ENCODE measurements around the gene DLL4. TPM values are rescaled to one million over a fixed set of nuclear protein-coding genes. Genes with fewer than 3 reads are reported as not detected.

The DLL4 gene
- total and polyA plus RNA-seq, 4 donors = 11.8 to 31.8 (median 17.1) TPM

DNA sequence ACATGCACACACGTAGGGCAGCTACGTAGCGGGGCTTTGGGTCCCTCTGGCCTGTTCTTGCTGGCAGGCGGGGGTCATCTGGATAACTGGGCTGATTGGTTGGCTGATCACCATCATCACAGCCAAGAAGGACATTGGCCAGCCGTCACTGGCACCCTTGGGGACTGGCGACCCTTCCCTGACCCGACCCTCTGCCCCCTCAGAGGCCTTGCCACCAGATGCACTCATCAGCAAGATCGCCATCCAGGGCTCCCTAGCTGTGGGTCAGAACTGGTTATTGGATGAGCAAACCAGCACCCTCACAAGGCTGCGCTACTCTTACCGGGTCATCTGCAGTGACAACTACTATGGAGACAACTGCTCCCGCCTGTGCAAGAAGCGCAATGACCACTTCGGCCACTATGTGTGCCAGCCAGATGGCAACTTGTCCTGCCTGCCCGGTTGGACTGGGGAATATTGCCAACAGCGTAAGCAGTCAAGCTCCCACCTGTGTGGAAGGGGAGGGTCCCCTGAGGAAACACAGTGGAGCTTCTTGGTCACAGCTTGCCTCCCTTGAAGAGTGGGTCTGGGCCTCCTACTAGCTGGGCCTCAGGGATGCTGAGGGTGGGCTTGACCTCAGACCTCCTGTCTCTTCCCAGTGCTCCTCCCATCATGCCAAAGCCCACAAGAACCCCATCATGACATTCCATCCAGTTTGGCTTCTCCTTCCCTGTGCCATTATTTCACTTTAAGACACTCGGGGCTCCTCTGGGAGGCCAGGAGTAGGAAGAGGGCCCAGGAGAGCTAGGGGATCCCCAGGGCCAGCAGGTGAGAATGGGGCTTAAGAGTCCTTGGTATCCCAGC is 2.4 kb downstream of the DLL4 start:
- TF ChIP-seq, protein P1, sequence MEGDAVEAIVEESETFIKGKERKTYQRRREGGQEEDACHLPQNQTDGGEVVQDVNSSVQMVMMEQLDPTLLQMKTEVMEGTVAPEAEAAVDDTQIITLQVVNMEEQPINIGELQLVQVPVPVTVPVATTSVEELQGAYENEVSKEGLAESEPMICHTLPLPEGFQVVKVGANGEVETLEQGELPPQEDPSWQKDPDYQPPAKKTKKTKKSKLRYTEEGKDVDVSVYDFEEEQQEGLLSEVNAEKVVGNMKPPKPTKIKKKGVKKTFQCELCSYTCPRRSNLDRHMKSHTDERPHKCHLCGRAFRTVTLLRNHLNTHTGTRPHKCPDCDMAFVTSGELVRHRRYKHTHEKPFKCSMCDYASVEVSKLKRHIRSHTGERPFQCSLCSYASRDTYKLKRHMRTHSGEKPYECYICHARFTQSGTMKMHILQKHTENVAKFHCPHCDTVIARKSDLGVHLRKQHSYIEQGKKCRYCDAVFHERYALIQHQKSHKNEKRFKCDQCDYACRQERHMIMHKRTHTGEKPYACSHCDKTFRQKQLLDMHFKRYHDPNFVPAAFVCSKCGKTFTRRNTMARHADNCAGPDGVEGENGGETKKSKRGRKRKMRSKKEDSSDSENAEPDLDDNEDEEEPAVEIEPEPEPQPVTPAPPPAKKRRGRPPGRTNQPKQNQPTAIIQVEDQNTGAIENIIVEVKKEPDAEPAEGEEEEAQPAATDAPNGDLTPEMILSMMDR (IDR thresholded peaks at IDR 0.05; ENCODE audit: control extremely low read depth, extremely low read depth) = no peak
- Histone ChIP-seq H3K4me1 (ENCODE audit: control insufficient read depth in 5 of 5, insufficient read depth in 5 of 5, low read length in 5 of 5) (peaks cover 0 to 40% (median 33%) of the 10 kb centered on the region in 5 donors), H3K27ac (ENCODE audit: low read depth in 1 of 2, low read length in 1 of 2) (peak overlapping the region; percentile 3 to 55), H3K27me3 (ENCODE audit: control insufficient read depth in 3 of 3, insufficient read depth in 3 of 3, low read length in 2 of 3) (peaks cover 0 to 35% (median 32%) of the 10 kb centered on the region in 3 donors), H3K4me3 (peak overlapping the region; percentile 69), H3K9me3 (ENCODE audit: control insufficient read depth in 4 of 4, insufficient read depth in 3 of 4, low read length in 3 of 4) (no peaks in the 10 kb centered on the region), H3K9ac (ENCODE audit: insufficient read depth in 1 of 2, low read length in 2 of 2) (no peak overlapping the region), H3K36me3 (ENCODE audit: control insufficient read depth in 4 of 4, insufficient read depth in 4 of 4, low read length in 4 of 4) (peaks cover 0 to 18% (median 0%) of the 10 kb centered on the region in 4 donors)
- ATAC-seq (ENCODE audit: insufficient read depth, low FRiP score) = no peak
- DNase-seq = no peak
- 55 to 75% methylated on average over 16 of the region's 16 CpGs for WGBS, 2 donors

DNA sequence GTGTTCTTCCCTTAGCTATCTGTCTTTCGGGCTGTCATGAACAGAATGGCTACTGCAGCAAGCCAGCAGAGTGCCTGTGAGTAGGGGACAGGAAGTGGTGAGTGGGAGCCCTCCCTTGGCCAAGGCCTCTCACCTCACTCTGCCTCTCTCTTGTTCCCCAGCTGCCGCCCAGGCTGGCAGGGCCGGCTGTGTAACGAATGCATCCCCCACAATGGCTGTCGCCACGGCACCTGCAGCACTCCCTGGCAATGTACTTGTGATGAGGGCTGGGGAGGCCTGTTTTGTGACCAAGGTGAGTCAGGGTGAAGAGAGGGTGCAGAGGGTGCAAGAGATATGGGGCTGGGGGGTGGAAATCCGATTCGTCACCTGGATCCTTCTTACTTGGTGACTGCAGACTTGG is 3.0 kb downstream of the DLL4 start:
- H3K27ac ChIP-seq (ENCODE audit: low read depth in 1 of 2, low read length in 1 of 2) = peak overlapping the region in 1 of 2 donors; percentile 55
- peaks cover 0 to 19% (median 0%) of the 10 kb centered on the region in 4 donors for H3K36me3 ChIP-seq (ENCODE audit: control insufficient read depth in 4 of 4, insufficient read depth in 4 of 4, low read length in 4 of 4)
- DNase-seq (peak in 1 of 3 donors; percentile 39), ATAC-seq (ENCODE audit: insufficient read depth, low FRiP score) (no peak)
- TF ChIP-seq, protein P1 (IDR thresholded peaks at IDR 0.05; ENCODE audit: control extremely low read depth, extremely low read depth) = no peak
- peaks cover 0 to 29% (median 26%) of the 10 kb centered on the region in 3 donors for H3K27me3 ChIP-seq (ENCODE audit: control insufficient read depth in 3 of 3, insufficient read depth in 3 of 3, low read length in 2 of 3)
- peaks cover 0 to 36% (median 30%) of the 10 kb centered on the region in 5 donors for H3K4me1 ChIP-seq (ENCODE audit: control insufficient read depth in 5 of 5, insufficient read depth in 5 of 5, low read length in 5 of 5)
- H3K9ac ChIP-seq (ENCODE audit: insufficient read depth in 1 of 2, low read length in 2 of 2) = no peak overlapping the region
- H3K4me3 ChIP-seq = peak overlapping the region; percentile 69
- H3K9me3 ChIP-seq (ENCODE audit: control insufficient read depth in 4 of 4, insufficient read depth in 3 of 4, low read length in 3 of 4) = no peaks in the 10 kb centered on the region
- WGBS, 2 donors = 31 to 36% methylated on average over 8 of the region's 8 CpGs

DNA sequence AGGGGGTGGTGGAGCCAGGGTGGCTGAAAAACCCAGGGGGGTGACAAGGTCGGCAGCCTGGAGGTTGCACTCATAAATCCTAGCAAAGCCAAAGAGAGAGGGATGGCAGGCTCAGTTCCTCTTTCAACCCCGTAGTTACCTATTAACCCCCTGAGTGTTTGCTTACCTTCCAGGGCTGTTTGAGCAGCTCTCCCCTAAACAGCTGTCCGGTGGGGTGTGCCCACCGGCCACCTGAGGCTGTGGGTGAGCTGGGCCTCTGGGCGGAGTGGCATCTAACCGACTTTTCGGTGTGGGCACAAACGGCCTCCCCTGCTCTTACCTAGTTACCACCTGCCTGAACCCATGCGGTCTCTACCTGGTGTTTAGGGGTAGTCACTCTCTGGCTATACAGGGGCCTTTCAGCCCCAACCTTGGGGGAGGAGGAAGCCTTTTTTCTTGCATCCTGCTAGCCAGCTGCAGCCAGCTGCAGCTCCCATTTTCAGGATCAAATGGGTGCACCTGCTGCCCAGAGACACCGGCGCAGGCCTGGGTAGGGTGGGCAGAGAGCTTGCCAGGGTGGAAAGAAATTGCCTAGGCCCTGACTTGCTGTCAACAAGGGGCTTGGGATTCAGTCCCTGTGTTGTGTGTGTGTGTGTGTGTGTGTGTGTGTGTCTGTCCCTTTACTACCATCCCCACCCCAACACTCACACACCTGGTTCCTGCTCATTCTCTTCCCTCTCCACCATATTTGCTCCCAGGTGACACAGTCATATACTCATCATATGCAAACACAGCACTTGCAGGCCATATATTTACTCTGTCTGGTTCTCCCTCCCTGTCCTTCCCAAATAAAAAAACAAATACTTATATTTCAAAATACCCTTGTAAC is 3.7 kb downstream of the DLL4 start:
- H3K4me1 ChIP-seq (ENCODE audit: control insufficient read depth in 5 of 5, insufficient read depth in 5 of 5, low read length in 5 of 5) = peaks cover 0 to 35% (median 34%) of the 10 kb centered on the region in 5 donors
- DNase-seq = peak in 2 of 3 donors; percentile 36 to 76
- TF ChIP-seq, protein P1 (IDR thresholded peaks at IDR 0.05; ENCODE audit: control extremely low read depth, extremely low read depth) = no peak
- H3K27ac ChIP-seq (ENCODE audit: low read depth in 1 of 2, low read length in 1 of 2) = peak overlapping the region in 1 of 2 donors; percentile 55
- peak overlapping the region; percentile 69 for H3K4me3 ChIP-seq
- H3K9me3 ChIP-seq (ENCODE audit: control insufficient read depth in 4 of 4, insufficient read depth in 3 of 4, low read length in 3 of 4) = no peaks in the 10 kb centered on the region
- peaks cover 0 to 23% (median 22%) of the 10 kb centered on the region in 3 donors for H3K27me3 ChIP-seq (ENCODE audit: control insufficient read depth in 3 of 3, insufficient read depth in 3 of 3, low read length in 2 of 3)
- no peak for ATAC-seq (ENCODE audit: insufficient read depth, low FRiP score)
- H3K36me3 ChIP-seq (ENCODE audit: control insufficient read depth in 4 of 4, insufficient read depth in 4 of 4, low read length in 4 of 4) = peaks cover 0 to 19% (median 0%) of the 10 kb centered on the region in 4 donors
- 36 to 57% methylated on average over 11 of the region's 11 CpGs for WGBS, 2 donors
- no peak overlapping the region for H3K9ac ChIP-seq (ENCODE audit: insufficient read depth in 1 of 2, low read length in 2 of 2)

Measured in lung (tissue), 12 donors.